T-helper 1 cell (primary cell): ENCODE data around the gene KIDINS220.
A peak's percentile ranks its signal among the peaks of the same experiment; 100 is the strongest.

Experiments used
- DNase-seq, 5 donors: peaks; one replicate each; pipeline ENCODE4 v3.0.0-alpha.2; 2012 to 2020

KIDINS220 gene

DNA sequence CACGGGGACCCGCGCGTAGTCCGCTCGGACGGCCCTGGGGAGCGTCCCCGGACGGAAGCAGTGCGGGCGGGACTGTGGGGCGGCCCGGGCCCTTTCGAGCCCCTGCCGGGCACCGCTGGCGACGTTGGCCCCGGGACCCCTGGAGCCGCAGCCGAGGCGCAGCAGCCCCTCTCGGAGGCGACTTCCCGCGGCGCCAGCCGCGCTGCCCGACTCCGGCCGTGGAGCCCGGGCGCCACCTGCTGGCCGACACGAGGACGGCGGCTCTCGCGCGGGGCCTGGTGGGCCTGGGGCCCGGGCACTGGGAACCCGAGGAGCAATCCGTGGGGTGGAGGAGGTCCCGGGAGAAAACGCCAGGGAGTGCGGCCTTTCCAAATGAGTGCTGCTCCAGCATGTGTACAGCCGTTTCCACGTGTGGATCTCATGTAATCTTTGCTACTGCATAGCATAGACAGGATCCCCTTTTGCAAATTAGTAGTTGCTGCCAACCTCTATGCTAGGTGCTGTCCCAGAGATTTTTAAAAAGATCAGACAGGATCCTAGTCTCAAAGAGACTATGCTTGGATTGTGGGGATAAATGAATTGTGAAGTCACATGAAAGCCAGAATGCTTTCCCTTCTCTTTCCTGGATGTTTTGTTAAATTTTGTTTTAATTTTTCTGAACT, 151.6 kb downstream of the KIDINS220 start:
- DNase-seq = peak; percentile 47 to 73 (median 67)

DNA sequence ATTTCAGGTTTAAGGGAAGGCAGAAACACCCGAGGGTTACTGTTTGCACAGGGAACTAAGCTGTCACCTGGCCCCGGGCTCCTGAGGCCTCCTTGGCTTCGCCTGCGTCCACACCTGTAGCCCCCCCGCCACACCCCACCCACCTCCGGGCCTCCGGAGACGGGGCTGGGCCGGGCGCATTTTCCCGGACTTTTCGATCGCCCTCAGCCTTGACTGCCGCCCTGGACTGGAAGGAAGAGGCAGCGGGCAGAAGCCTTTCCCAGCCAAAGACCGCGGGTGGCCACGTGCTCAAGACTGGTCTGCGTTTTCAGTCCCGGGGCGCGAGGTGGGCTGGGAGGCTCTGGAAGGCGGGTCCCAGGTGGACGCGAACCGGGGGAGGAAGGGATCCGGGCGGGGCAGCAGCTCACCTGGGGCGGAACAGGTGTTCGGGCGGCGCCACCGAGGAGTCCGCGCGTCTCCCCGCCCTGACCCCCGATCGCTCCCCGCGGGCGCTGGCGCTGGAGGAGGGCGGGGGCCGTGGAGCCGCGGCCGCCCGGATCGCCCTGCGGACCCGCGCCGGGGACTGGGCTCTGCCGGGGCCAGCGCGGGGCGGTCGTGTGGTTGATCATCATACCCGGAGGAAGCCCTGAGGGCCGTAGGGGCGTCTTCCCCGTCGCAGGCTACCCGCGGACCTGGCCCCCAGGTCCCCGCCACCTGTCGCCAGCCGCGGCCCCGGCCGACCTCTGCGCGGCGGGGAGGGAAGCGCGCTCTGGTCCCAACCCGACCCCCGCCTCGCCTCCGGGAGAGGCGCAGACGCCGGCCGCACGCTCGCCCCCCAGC, 152.3 kb downstream of the KIDINS220 start:
- DNase-seq = peak in 4 of 5 donors; percentile 22 to 70 (median 36)

DNA sequence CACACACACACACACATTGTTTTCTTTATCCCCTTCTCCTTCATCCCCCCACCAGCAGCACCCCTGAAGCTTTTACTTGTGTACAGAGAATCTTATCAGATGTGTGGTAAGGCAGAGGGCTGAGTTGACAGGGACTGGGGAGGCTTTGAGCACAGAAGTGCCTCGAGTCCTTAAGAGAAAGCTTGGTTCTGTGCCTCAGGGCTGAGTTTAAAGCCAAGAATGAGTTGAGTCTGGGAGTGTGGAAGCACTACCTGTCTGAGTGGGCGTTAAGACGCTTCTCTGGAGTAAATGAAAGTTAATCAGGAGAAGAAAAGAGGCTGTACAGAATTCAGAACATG, 152.9 kb downstream of the KIDINS220 start:
- peak in 2 of 5 donors; percentile 31 to 38 for DNase-seq

- DNase-seq = peak in 3 of 5 donors; percentile 34 to 65 (median 37)
These were observed 154.4 kb downstream of the KIDINS220 start for GRCh38 chr2:8682719-8683667.

GRCh38 chr2:8681786-8682692, 155.4 kb downstream of the KIDINS220 start, which contains the start of gene ID2:
ID2 (plus strand) TSS chr2:8682056; CDS start chr2:8682166, 110 bp downstream.
- DNase-seq = peak; percentile 96 to 99 (median 97)

DNA sequence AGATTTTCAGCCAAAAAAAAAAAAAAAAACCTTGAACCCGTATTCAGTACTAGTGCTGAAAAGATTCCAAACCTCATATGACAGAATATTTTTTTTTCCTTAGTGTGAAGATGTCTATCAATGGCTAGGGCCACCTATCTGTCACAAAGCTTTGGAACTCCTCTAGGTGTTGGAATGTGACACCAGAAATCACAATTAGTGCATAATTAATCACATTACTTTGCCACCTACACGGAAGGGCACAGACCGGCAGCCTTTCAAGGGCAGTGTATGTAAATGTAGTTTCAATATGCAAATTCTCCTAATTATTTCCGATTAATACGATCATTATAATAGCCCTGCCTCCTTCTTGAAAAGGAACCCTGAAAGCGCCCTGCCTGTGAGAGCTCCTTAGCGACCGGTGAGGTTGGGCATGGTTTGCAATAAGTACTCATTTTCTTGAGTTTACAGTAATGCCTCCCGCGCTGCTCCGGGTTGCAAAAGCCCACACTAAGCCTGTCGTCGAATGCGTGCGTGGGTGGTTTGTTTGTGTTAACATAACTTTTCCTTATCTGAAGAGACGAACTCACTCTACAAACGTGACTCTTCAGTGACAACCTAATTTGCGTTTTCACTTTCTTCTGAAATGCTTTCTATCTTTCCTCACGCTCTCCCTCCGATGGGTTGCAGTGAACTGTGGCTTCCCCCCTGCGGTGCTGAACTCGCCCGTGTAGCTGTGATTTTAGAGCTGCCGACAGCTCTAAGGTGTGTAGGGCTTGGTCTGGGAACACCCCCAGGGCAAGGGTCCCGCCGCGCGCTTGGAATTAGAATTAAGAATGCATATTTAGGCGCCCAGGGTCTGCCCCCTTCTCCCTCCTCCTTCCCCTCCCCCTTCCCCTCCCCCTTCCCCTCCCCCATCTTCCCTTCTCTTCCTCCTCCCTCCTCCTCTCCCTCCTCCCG, 156.3 kb downstream of the KIDINS220 start:
- peak; percentile 42 to 80 (median 50) for DNase-seq

DNA sequence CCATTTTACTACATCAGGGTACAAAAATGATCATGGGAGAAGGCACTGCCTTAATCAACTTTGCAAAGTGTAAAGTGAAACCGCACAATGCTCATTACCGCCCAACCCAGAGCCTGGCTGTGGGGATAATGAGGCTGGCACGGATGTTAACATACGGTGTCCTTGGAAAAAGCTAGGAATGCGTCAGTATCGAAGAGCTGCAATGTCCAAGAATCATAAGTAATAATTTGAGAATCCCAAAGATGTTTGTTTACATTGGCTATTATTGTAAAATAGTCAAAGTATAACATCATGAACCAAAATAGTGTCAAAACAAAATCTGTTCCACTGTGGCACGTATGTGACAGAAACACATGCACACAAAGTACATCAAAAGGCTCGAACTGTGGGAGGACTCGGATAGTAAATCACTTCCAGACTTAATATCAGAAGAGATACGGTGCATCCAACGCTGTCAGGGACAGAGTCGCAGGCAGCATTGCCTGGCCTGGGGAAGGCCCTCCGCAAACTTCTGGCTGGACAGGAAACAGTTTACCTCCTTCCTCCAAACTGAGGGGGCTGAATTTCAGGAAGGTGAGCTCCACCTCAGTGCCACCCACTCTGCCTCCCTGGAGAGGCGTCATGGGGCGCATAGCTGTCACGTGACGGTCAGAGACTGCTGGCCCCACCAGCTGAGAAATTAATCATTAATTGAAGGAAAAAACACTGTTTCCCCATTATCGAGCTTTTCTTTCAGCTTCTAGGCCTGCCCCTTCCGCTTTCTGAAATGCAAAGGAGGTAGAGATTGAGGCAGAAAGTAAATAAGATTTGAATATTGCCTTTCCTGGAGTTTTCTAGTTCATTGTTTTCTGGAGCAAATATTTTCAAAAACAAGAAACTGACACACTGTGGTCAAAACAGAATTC, 157.3 kb downstream of the KIDINS220 start:
- no peak for DNase-seq

DNA sequence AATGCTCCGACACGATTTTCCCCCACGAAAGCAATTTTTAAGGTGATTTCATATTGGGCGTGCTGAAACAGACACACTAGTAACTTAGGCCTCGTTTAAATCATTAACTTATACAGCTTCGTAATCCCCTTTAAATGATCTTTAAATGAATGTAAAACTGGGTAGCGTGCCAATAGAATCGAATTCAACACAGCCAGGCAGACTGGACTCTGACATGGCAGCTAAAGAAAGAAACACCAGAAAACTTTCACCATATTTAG, 157.9 kb downstream of the KIDINS220 start:
- DNase-seq = no peak
